Measurements from ENCODE around the gene LRRC3C.

DNA sequence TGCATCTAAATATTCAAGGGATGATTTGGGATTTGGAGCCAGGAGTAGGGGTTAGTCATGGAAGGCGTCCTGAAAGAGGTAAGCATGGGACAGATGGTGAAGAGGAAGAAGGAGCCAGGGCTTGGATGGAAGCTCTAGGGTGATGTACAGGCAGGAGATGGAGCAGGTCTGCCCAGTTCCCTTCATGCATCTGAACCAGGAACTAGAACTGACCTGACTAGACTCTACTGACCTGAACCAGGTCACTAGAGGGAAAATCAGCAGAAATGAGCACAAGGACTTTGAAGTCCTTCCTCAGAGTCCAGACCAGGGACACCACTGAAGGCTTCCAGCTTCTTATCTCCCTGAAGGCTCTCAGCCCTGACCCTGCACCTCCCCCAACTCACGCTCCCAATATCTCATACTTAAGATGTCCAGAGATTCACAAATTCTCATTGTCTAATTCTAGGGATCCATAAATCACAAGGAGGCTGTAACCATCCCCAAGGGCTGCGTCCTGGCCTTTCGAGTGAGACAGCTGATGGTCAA lies 43.6 kb downstream of the LRRC3C start:
- no peak for TF ChIP-seq CTCF (IDR thresholded peaks at IDR 0.05)
- no peak for TF ChIP-seq EZH2 (IDR thresholded peaks at IDR 0.05; ENCODE audit: borderline replicate concordance, insufficient read depth, low read depth, low read length, poor library complexity, severe bottlenecking)

Measured in B cell (primary cell).